ENCODE results near the gene ATF7. TPM values are rescaled to one million over a fixed set of nuclear protein-coding genes. Genes with fewer than 3 reads are reported as not detected.

Gene ATF7
- total RNA-seq, 1 donor from 2014 or later = 12.7 TPM

- H3K9ac ChIP-seq = no peak overlapping the region
- no peak for DNase-seq (ENCODE audit: low spot score)
- no peaks in the 10 kb centered on the region for H3K36me3 ChIP-seq
- H3K4me3 Mint-ChIP-seq = peak overlapping the region; percentile 88
- H3K27me3 ChIP-seq = no peaks in the 10 kb centered on the region
- H3K9me3 Mint-ChIP-seq = no peaks in the 10 kb centered on the region
- peaks cover 24% of the 10 kb centered on the region for H3K4me1 Mint-ChIP-seq
- peak overlapping the region; percentile 8 for H3K27ac Mint-ChIP-seq
- no peak overlapping the region for H3K4me2 ChIP-seq
- peaks cover 21% of the 10 kb centered on the region for H3K4me1 ChIP-seq
- peaks cover 8% of the 10 kb centered on the region for H3K36me3 Mint-ChIP-seq
- H3K9me3 ChIP-seq (ENCODE audit: low read depth) = no peaks in the 10 kb centered on the region
- no peak overlapping the region for H2AFZ ChIP-seq (replicated peaks)
- peaks cover 3% of the 10 kb centered on the region for H4K20me1 ChIP-seq (ENCODE audit: low read depth)
- H3K27ac ChIP-seq = no peak overlapping the region
- H3F3A ChIP-seq (ENCODE audit: low read depth) = peaks cover 28% of the 10 kb centered on the region
- H3K4me3 ChIP-seq = no peak overlapping the region
- H3K79me2 ChIP-seq (ENCODE audit: low read depth) = peaks cover 33% of the 10 kb centered on the region
- peaks cover 16% of the 10 kb centered on the region for H3K27me3 Mint-ChIP-seq (ENCODE audit: insufficient read depth, low read depth)
- TF ChIP-seq EZH2phosphoT487 (IDR thresholded peaks at IDR 0.05) (no peak), EZH2 (IDR thresholded peaks at IDR 0.05) (no peak), CTCF (IDR thresholded peaks at IDR 0.05) (no peak)
Observed at GRCh38 chr12:53502983-53503728, 123.0 kb downstream of the ATF7 start.

GRCh38 chr12:53502331-53502730, 123.9 kb downstream of the ATF7 start:
- H3K4me3 ChIP-seq = peak overlapping the region; percentile 64
- no peak overlapping the region for H3K9ac ChIP-seq
- H3K4me1 Mint-ChIP-seq = peaks cover 29% of the 10 kb centered on the region
- peak overlapping the region; percentile 78 for H3K4me2 ChIP-seq
- no peaks in the 10 kb centered on the region for H3K36me3 ChIP-seq
- H2AFZ ChIP-seq (replicated peaks) = no peak overlapping the region
- H3K27ac Mint-ChIP-seq = peak overlapping the region; percentile 69
- H3K9me3 ChIP-seq (ENCODE audit: low read depth) = no peaks in the 10 kb centered on the region
- no peaks in the 10 kb centered on the region for H3K27me3 ChIP-seq
- H3K36me3 Mint-ChIP-seq = peaks cover 8% of the 10 kb centered on the region
- H3K4me3 Mint-ChIP-seq = peak overlapping the region; percentile 88
- H3K27ac ChIP-seq = no peak overlapping the region
- peaks cover 25% of the 10 kb centered on the region for H3F3A ChIP-seq (ENCODE audit: low read depth)
- peaks cover 18% of the 10 kb centered on the region for H3K27me3 Mint-ChIP-seq (ENCODE audit: insufficient read depth, low read depth)
- DNase-seq (ENCODE audit: low spot score) = no peak
- peaks cover 41% of the 10 kb centered on the region for H3K79me2 ChIP-seq (ENCODE audit: low read depth)
- peaks cover 3% of the 10 kb centered on the region for H4K20me1 ChIP-seq (ENCODE audit: low read depth)
- TF ChIP-seq CTCF (IDR thresholded peaks at IDR 0.05) (no peak), EZH2phosphoT487 (IDR thresholded peaks at IDR 0.05) (no peak), EZH2 (IDR thresholded peaks at IDR 0.05) (no peak)
- peaks cover 29% of the 10 kb centered on the region for H3K4me1 ChIP-seq
- no peaks in the 10 kb centered on the region for H3K9me3 Mint-ChIP-seq

- H3K4me3 ChIP-seq = peak overlapping the region; percentile 64
- H3K27ac ChIP-seq = peak overlapping the region; percentile 74
- Mint-ChIP-seq H3K27me3 (ENCODE audit: insufficient read depth, low read depth) (peaks cover 18% of the 10 kb centered on the region), H3K4me1 (peaks cover 35% of the 10 kb centered on the region), H3K9me3 (no peaks in the 10 kb centered on the region), H3K36me3 (peaks cover 8% of the 10 kb centered on the region), H3K27ac (peak overlapping the region; percentile 69), H3K4me3 (peak overlapping the region; percentile 88)
- no peaks in the 10 kb centered on the region for H3K9me3 ChIP-seq (ENCODE audit: low read depth)
- H3K4me2 ChIP-seq = peak overlapping the region; percentile 78
- TF ChIP-seq EZH2 (IDR thresholded peaks at IDR 0.05) (no peak), EZH2phosphoT487 (IDR thresholded peaks at IDR 0.05) (no peak), CTCF (IDR thresholded peaks at IDR 0.05) (no peak)
- H4K20me1 ChIP-seq (ENCODE audit: low read depth) = peaks cover 3% of the 10 kb centered on the region
- no peak overlapping the region for H3K9ac ChIP-seq
- H2AFZ ChIP-seq (replicated peaks) = peak overlapping the region; percentile 91
- no peaks in the 10 kb centered on the region for H3K36me3 ChIP-seq
- no peaks in the 10 kb centered on the region for H3K27me3 ChIP-seq
- peaks cover 34% of the 10 kb centered on the region for H3K4me1 ChIP-seq
- H3K79me2 ChIP-seq (ENCODE audit: low read depth) = peaks cover 48% of the 10 kb centered on the region
- no peak for DNase-seq (ENCODE audit: low spot score)
- H3F3A ChIP-seq (ENCODE audit: low read depth) = peaks cover 30% of the 10 kb centered on the region
Observed at GRCh38 chr12:53501615-53502181, 124.5 kb downstream of the ATF7 start.

Measured in neural progenitor cell (in vitro differentiated cells).